GM18951 (cell line): ENCODE results near the gene PCDH8.

Source experiments
- POLR2A ChIP-seq: IDR thresholded peaks from 4 replicates; pipeline ENCODE4 v1.6.1; 2011; ENCODE audit warnings: mild to moderate bottlenecking; ENCODE audit not compliant: insufficient read length, insufficient read depth; ENCODE audit errors: extremely low read depth
- in situ Hi-C: fragments of 300-500 bp; cut with MboI; formaldehyde crosslinking; loops from one replicate; pipeline ENCODE4 v1.12.0; 2022; ENCODE audit warnings: low sequenced_read_pairs, mixed read lengths, inconsistent platforms; ENCODE audit not compliant: unreplicated experiment

Gene PCDH8

DNA sequence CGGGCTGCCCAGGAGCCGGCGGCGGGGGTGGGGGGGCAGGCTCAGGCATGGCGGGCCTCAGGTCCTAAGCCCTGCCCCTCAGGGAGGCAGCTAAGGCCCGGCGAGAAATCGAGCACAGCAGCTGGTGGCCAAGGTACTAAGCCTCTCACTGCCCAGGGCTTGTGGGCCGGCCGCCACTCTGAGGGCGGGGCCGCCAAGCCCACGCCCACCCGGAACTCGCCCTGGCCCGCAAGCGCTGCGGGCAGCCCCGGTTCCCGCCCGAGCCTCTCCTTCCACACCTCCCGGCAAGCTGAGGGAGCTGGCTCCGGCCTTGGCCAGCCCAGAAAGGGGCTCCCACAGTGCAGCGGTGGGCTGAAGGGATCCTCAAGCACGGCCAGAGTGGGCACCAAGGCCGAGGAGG is 33.1 kb downstream of the PCDH8 start:
- in situ Hi-C loops, result no loop called here
- no peak for TF ChIP-seq POLR2A

DNA sequence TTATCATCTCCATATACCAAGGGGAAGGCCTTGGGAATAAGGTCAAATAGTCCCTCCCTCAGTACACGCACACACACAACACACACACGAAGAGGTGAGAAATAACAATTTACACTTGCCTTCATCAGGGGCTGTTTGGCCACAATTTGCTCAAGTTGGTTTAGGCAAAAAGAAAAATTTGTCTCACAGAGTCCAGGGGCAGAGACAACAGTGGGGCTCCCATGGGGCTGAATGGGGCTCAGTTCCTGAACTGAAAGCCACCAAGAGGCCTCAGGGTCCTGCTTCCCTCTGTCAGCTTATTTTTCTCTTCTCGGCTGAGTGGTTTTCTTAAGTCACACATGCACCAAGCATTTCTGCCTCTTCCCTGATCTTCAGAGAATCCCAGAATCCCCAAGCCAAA is 35.5 kb downstream of the PCDH8 start:
- in situ Hi-C loops, result no loop called here

DNA sequence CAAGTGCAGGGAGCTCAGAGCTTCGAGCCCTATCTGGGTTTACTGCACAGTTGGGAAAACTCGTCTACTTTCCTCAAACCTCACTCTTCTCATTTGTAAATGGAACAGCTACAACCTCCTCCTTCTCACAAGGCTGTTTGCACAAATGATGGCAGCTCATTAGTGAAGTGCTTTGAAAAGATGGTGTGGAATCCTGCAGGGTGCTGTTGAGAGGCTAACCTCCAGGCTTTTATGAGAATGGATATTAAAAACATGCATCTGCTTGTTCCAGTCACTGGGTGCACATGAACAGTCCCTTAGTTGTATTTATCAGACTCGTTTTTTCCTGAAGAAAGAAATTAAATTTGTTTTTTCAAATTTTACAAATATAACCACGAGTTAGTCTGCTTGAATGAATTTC is 36.6 kb downstream of the PCDH8 start:
- no peak for TF ChIP-seq POLR2A
- in situ Hi-C loops, result no loop called here

More for the DNA sequence above, 35.5 kb downstream of the PCDH8 start:
- no peak for TF ChIP-seq POLR2A

DNA sequence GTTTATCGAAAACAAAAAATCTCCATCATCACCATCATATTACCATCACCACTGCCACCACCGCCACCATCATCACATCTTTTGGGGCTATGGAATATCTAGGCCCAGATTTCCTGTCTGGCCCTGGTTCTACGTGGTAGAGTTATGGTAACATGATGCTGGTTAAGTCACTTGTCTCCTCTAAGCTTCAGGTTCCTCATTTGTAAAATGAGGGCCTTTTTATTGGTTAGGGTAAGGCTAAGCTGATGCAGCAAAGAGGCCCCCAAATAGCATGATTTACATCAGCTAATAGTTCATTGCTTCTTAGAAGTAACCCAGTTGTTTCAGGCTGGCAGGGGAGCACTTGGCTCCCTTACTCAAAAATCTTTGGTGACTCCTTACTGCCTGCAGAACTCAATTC is 37.9 kb downstream of the PCDH8 start:
- TF ChIP-seq POLR2A, result no peak
- in situ Hi-C loops, result no loop called here

DNA sequence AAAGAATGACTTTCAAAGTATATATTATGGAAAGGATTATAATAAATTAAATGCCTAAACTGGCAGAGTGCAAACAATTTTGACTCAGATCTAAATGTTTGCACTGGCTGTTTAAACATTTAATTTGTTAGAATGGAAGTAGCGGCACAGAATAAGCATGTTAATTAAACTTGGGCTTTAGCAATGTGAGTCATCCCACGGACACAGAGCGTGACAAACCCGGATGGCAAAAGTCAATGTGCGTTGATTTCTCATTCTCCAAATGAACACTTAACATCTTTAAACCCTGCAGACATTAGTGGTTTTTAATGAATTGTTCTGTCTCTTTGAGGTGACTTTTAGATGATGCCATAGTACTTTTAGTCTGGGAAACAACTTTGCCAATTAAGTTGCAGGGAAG is 38.4 kb downstream of the PCDH8 start:
- no peak for TF ChIP-seq POLR2A
- in situ Hi-C loops, result no loop called here

DNA sequence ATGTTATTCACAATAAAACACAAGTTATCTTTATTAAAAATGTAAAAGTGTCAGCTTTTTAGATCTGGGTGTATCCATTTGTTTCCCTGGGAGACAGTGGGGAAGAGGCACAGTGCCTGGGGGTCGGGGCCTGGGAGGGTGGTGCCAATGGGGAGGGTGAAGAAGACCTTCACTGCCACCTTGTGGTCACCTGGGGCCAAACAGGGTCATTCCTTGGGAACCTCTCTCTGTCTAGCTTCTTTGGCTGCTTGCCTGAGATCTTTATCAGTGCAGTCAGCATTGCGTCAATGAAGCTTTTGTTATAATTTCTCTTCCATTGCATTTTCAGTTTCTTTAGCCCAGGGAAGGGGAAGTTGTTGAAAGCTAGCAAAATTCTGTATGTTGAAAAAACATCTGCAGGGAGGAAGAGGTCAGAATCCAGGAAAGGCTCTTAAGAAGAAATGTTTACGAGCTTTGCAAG is 39.1 kb downstream of the PCDH8 start:
- TF ChIP-seq POLR2A, result no peak
- in situ Hi-C loops, result loop anchor here (10.0 kb wide), 1 partner anchor 145 kb away; no protein-coding TSS in a partner anchor

DNA sequence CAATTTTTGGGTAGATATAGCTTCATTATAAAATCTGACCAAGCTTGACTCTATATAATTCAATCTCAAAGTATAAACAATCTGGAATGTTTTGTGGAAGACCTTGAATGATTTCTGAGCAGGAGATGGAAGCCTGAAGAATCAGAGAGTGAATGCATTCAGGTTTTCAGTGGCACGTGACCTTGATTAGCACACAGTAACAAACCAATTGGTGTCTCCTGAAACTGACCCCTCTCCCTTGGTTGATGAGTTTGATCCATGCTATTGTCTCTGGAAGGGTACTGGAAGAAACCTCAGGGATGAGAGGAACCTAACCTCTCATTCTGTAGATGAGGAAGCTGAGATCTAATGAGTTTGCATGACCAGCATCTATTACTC is 39.6 kb downstream of the PCDH8 start:
- no peak for TF ChIP-seq POLR2A
- in situ Hi-C loops, result loop anchor here (10.0 kb wide), 1 partner anchor 144 kb away; no protein-coding TSS in a partner anchor

DNA sequence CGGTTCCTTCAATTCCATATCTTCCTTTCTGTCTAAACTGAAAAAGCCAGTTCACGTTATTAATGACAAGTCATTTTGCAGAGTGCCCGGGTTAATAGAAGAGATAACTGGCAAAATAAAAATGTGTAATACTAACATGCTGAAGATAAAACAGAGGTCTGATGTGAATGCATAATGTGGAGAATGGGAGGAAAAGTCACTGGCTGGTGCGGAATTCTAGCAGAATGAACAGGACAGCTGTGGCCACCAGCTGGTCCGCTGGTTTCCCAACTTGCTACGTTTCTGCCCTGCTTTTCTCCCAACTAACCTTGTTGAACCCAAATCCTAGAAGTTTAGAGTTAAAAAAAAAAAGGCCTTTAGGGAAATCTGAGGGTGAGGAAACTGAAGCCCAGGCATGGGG is 42.4 kb downstream of the PCDH8 start:
- in situ Hi-C loops, result loop anchor here (10.0 kb wide), 1 partner anchor 141 kb away; no protein-coding TSS in a partner anchor
- no peak for TF ChIP-seq POLR2A

DNA sequence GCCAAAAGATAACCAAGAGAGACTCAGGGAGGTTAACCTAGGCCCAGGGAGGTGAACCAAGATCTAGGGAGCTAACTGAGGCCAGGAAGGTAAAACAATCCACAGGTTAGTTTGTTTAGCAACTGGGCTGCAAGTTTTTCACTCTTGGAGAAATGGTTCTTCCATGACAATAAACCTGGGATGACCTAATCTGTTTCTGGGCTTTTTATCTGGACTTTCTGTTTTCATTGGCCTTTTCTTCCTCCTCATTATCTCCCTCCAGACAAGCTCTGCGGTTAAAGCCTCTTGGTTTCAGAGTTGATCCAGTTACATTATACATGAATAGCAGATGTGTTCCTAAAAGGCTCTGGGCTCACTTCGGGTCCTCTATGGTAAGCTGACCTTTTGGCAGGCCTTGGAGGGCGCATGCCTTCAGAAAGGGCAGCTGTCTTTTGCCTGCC is 44.2 kb downstream of the PCDH8 start:
- no peak for TF ChIP-seq POLR2A
- in situ Hi-C loops, result loop anchor here (10.0 kb wide), 1 partner anchor 139 kb away; no protein-coding TSS in a partner anchor

DNA sequence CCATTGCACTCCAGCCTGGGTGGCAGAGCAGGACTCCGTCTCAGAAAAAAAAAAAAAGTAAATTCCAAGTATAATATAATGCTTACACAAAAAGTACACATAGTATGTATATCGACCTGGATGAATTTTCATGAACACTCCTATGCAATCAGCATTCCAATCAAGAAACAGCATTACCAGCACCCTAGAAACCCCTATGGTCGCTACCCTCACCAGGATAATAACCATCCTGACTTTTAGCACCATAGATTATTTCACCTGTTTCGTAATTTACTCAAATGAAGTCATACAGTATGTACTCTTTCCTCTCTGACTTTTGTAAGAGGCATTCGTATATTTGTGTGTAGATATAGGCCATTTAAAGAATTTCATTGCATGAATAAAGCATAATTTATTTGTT is 47.6 kb downstream of the PCDH8 start:
- no peak for TF ChIP-seq POLR2A
- in situ Hi-C loops, result loop anchor here (10.0 kb wide), 1 partner anchor 136 kb away; no protein-coding TSS in a partner anchor

DNA sequence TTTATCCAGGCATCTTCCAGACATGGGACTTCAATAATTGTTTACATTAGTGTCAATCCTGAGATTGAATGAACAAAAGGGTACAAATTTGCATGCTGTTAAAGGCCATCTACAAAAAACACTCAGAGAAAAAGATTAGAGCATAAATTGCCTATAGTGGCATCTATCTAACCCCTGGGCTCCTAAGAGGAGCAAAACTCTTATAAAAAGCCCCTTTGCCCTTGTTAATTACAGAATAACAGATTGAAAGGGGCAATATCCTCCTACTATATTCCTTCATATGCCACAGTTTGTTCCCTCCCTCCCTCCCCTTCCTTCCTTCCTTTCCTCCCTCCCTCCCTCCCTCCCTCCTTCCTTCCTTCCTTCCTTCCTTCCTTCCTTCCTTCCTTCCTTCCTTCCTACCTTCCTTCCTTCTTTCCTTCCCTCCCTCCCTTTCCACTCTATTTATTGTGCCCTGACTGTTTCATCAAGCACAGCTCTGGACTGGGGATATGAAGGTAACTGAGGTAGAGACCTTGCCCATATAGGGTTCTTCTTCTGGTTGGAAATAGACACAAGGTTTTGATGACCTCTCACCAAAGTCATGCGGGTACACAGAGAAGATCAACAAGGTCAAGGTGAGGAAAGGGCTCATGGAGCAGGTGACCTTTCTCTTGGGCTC is 49.5 kb downstream of the PCDH8 start:
- no peak for TF ChIP-seq POLR2A

DNA sequence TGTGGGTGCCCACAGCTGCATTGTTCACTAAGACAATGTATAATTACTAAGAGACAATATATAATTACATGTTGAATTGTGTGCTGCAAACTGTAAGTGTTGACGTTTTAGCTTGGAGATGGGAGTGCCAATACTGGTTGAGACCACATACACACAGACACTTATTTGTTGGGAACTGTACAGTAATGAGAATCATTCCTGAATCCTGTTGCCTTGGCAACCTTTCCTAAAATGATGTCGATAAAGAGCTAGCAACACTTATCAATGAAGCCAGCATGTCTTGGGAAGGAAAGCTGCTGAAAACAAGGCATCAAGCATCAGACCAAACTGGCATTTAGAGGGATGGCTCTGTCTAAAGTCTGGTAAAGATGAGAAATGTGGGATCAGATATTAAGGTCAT is 51.3 kb downstream of the PCDH8 start:
- in situ Hi-C loops, result no loop called here
- TF ChIP-seq POLR2A, result no peak

More for the DNA sequence above, 49.5 kb downstream of the PCDH8 start:
- in situ Hi-C loops, result no loop called here

DNA sequence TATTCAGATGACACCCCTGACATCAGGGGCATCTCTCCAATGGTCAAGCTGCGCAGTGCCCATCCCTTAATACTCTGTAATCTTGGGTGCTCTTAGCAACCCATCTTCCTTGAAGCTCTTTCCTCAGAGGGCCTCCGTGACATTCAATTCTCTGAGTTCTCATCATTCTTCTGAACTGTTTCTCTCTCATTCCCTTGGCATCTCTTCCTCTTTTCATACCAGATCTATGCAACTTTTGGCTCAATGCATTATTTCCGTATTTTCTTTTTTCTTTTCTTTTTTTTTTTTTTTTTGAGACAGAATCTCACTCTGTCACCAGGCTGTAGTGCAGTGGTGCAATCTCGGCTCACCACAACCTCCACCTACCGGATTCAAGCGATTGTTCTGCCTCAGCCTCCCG is 53.9 kb downstream of the PCDH8 start:
- in situ Hi-C loops, result no loop called here
- no peak for TF ChIP-seq POLR2A

DNA sequence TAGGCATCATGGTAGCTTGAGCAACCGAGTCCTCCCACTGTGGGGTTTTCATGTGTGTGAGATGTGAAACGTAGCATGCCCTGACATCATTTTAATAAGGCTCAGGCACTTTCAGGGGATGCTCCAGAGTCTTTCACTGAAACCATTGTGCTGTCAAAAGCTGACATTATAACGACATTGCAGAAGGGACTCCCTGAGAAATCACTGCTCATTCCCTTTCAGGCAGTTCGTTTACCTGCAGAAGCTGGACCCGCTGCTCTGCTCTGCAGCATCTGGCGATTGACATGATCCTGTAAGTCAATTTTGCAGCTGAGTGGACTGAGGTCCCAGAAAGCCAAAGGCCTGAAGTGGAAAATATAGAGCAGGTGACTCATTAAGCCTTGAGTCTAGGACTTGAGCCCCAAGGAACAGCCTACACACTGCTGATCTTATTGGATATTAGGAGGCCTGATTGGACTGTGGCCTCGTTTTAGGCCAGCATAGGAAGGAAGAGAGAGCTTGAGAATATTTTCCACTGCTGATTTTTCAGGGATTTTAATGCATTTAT is 54.9 kb downstream of the PCDH8 start:
- no peak for TF ChIP-seq POLR2A
- in situ Hi-C loops, result no loop called here
